ENCODE data around the gene PBXIP1. TPM values are rescaled to one million over a fixed set of nuclear protein-coding genes. Genes with fewer than 3 reads are reported as not detected.

Gene PBXIP1
- total RNA-seq, 1 experiment from 2014 or later = 21.6 TPM

DNA sequence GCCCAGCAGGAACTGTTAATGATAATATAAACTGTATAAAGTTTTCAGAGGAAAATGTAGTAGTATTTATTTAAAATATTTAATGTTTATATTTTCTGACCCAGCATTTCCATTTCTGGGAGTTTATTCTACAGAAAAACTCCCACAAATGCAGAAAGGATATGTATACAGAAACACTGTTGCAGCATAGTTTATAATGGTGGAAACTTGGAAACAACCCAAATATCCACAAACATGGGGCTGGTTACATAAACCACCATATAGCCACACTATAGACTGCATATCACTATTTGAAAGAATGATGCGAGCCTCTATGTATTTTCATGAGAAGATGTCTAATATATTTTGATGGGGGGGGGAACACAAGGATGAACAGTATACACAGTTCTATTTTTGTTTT lies 54.3 kb downstream of the PBXIP1 start:
- H3K9me3 ChIP-seq (ENCODE audit: control insufficient read depth, low read depth, low read length) = no peaks in the 10 kb centered on the region
- Mint-ChIP-seq H3K4me3 (no peak overlapping the region), H3K27ac (no peak overlapping the region), H3K4me1 (no peaks in the 10 kb centered on the region), H3K36me3 (ENCODE audit: insufficient read depth in 1 of 3, low read depth in 3 of 3) (no peaks in the 10 kb centered on the region), H3K27me3 (ENCODE audit: low read depth) (no peaks in the 10 kb centered on the region; the same call in 1 of the 2 replicates), H3K9me3 (peaks cover 0 to under 1% of the 10 kb centered on the region in 2 experiments; a peak in 2 of 5 replicates)
- no peak overlapping the region for H2BK5ac ChIP-seq (ENCODE audit: insufficient read length, low read length)
- no peak overlapping the region for H3K18ac ChIP-seq (ENCODE audit: insufficient read length, low read depth, low read length)
- no peak overlapping the region for H3K4ac ChIP-seq (ENCODE audit: low read depth, low read length)
- H4K91ac ChIP-seq (ENCODE audit: insufficient read length, low read depth, low read length) = no peak overlapping the region
- H3K23me2 ChIP-seq (ENCODE audit: insufficient read length, low read depth, low read length, poor library complexity, severe bottlenecking) = no peaks in the 10 kb centered on the region
- WGBS (ENCODE audit: extremely low coverage, insufficient read length, low lambda C conversion rate) = no CpG with 5 or more reads among the region's 1 CpG
- H3K27ac ChIP-seq (ENCODE audit: insufficient read length, low read depth, low read length) = no peak overlapping the region
- H3K27me3 ChIP-seq (ENCODE audit: insufficient read depth, low read length) = no peaks in the 10 kb centered on the region
- no peaks in the 10 kb centered on the region for H3K79me1 ChIP-seq (ENCODE audit: insufficient read depth, low read depth, low read length, poor library complexity, severe bottlenecking)
- H3K14ac ChIP-seq (ENCODE audit: insufficient read depth, low read length) = no peak overlapping the region
- DNase-seq = no peak
- H2BK120ac ChIP-seq (ENCODE audit: low read depth, low read length, poor library complexity, severe bottlenecking) = no peak overlapping the region
- H3K4me1 ChIP-seq (ENCODE audit: insufficient read depth, low read length) = no peaks in the 10 kb centered on the region
- no peak overlapping the region for H2AK5ac ChIP-seq (ENCODE audit: insufficient read length, low read length)
- H3K23ac ChIP-seq (ENCODE audit: insufficient read length, low read depth, low read length) = no peak overlapping the region
- no peak overlapping the region for H4K5ac ChIP-seq (ENCODE audit: insufficient read length, low read depth, low read length)
- H3T11ph ChIP-seq (ENCODE audit: low read length) = no peak overlapping the region
- no peak overlapping the region for H4K8ac ChIP-seq (replicated peaks; ENCODE audit: insufficient read length, low read depth, low read length)
- no peak overlapping the region for H2AFZ ChIP-seq (ENCODE audit: low read length)
- H3K79me2 ChIP-seq (ENCODE audit: insufficient read depth, low read length) = no peaks in the 10 kb centered on the region
- H4K20me1 ChIP-seq (ENCODE audit: control insufficient read depth, insufficient read depth, insufficient read length) = no peaks in the 10 kb centered on the region
- TF ChIP-seq, protein P1, sequence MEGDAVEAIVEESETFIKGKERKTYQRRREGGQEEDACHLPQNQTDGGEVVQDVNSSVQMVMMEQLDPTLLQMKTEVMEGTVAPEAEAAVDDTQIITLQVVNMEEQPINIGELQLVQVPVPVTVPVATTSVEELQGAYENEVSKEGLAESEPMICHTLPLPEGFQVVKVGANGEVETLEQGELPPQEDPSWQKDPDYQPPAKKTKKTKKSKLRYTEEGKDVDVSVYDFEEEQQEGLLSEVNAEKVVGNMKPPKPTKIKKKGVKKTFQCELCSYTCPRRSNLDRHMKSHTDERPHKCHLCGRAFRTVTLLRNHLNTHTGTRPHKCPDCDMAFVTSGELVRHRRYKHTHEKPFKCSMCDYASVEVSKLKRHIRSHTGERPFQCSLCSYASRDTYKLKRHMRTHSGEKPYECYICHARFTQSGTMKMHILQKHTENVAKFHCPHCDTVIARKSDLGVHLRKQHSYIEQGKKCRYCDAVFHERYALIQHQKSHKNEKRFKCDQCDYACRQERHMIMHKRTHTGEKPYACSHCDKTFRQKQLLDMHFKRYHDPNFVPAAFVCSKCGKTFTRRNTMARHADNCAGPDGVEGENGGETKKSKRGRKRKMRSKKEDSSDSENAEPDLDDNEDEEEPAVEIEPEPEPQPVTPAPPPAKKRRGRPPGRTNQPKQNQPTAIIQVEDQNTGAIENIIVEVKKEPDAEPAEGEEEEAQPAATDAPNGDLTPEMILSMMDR (conservative IDR thresholded peaks at IDR 0.05) = no peak
- no peak overlapping the region for H3K4me2 ChIP-seq (ENCODE audit: insufficient read depth, insufficient read length, low read length)
- H2BK20ac ChIP-seq (ENCODE audit: low read depth, low read length, poor library complexity, severe bottlenecking) = no peak overlapping the region
- no peak overlapping the region for H3K56ac ChIP-seq (ENCODE audit: insufficient read length, low read depth, low read length)
- H2BK15ac ChIP-seq (ENCODE audit: low read depth, low read length) = no peak overlapping the region
- H2BK12ac ChIP-seq (ENCODE audit: insufficient read length, low read depth, low read length) = no peak overlapping the region
- no peak overlapping the region for H3K9ac ChIP-seq (ENCODE audit: extremely low read depth, insufficient read length, low read length)

Measured in H9 (cell line).